Body of pancreas (tissue), 4 donors: ENCODE data around the gene PDLIM1.

Experiments used
- POLR2A ChIP-seq, 3 donors: fragments of 450-650 bp; IDR thresholded peaks; one replicate each; pipeline ENCODE4 v1.6.1; 2016; ENCODE audit warnings: antibody characterized with exemption in 3 of 3, mild to moderate bottlenecking in 2 of 3
- TF ChIP-seq, protein P1 (sequence below), 7 experiments: fragments of 450-650 bp in 4 of 7; fragments of 200-600 bp in 3 of 7; sonication (generic) in 3 of 7; IDR thresholded peaks; one replicate each; pipeline ENCODE4 v1.5.1; 2016 to 2019; ENCODE audit warnings: antibody characterized with exemption in 7 of 7

DNA sequence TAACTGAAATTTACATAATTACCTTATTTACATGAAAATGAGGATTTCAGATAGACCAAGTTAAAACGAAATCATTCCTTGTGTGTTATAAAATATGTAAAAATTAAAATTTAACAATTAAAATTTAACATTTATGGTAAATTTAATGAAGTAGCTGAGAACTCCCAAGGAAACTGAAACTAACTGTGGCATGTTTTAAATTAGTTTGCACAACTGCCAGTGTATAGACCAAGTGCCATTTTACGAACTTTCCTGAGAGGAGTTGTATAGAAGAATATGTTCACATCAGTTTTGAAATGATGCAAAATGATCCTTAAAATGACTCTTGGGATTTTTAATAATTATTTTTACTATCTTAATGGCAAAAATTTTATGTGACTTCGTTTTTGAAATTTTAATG, 23.6 kb downstream of the PDLIM1 start:
- TF ChIP-seq, protein P1, sequence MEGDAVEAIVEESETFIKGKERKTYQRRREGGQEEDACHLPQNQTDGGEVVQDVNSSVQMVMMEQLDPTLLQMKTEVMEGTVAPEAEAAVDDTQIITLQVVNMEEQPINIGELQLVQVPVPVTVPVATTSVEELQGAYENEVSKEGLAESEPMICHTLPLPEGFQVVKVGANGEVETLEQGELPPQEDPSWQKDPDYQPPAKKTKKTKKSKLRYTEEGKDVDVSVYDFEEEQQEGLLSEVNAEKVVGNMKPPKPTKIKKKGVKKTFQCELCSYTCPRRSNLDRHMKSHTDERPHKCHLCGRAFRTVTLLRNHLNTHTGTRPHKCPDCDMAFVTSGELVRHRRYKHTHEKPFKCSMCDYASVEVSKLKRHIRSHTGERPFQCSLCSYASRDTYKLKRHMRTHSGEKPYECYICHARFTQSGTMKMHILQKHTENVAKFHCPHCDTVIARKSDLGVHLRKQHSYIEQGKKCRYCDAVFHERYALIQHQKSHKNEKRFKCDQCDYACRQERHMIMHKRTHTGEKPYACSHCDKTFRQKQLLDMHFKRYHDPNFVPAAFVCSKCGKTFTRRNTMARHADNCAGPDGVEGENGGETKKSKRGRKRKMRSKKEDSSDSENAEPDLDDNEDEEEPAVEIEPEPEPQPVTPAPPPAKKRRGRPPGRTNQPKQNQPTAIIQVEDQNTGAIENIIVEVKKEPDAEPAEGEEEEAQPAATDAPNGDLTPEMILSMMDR (IDR thresholded peaks at IDR 0.05), result no peak
- TF ChIP-seq POLR2A (IDR thresholded peaks at IDR 0.05), result no peak
